Neural cell (in vitro differentiated cells): ENCODE results near the gene SUSD5. TPM values are rescaled to one million over a fixed set of nuclear protein-coding genes. Genes with fewer than 3 reads are reported as not detected.

ENCODE experiments used
- H2AFZ ChIP-seq: fragments of 200-600, 300-800 bp; sonication (generic), shearing (Covaris generic); 2 replicates; pipeline ENCODE4 v1.6.0; 2014; ENCODE audit warnings: low read depth, mild to moderate bottlenecking, antibody characterized with exemption, low read length, moderate library complexity
- H3F3A ChIP-seq: fragments of 200-600 bp; shearing (Covaris generic); 2 replicates; pipeline ENCODE4 v1.6.1; 2016; ENCODE audit warnings: mild to moderate bottlenecking, moderate library complexity, mixed read lengths, antibody characterized with exemption, low read length; ENCODE audit not compliant: insufficient read depth, poor library complexity, severe bottlenecking
- H3K27ac ChIP-seq: fragments of 200-600, 300-800 bp; sonication (generic), shearing (Covaris generic); 2 replicates; pipeline ENCODE4 v1.5.1; 2014; ENCODE audit warnings: mild to moderate bottlenecking, low read length, moderate library complexity
- H3K27me3 ChIP-seq: fragments of 300-800, 200-600 bp; sonication (generic), shearing (Covaris generic); 2 replicates; pipeline ENCODE4 v1.6.0; 2014; ENCODE audit warnings: mild to moderate bottlenecking, low read depth, low read length, moderate library complexity; ENCODE audit not compliant: insufficient read depth
- H3K36me3 ChIP-seq: fragments of 300-800, 200-600 bp; sonication (generic), shearing (Covaris generic); 2 replicates; pipeline ENCODE4 v1.5.1; 2014; ENCODE audit warnings: mild to moderate bottlenecking, antibody characterized with exemption, low read length, moderate library complexity; ENCODE audit not compliant: insufficient read depth
- H3K4me2 ChIP-seq: fragments of 300-800, 200-600 bp; sonication (generic), shearing (Covaris generic); 2 replicates; pipeline ENCODE4 v1.6.0; 2014; ENCODE audit warnings: mild to moderate bottlenecking, low read length
- H3K4me3 ChIP-seq: fragments of 300-800, 200-600 bp; sonication (generic), shearing (Covaris generic); 2 replicates; pipeline ENCODE4 v1.5.1; 2014; ENCODE audit warnings: mild to moderate bottlenecking, low read length, moderate library complexity
- H3K79me2 ChIP-seq: fragments of 200-600 bp; shearing (Covaris generic); replicated peaks from 2 replicates; pipeline ENCODE4 v1.6.0; 2014; ENCODE audit warnings: mild to moderate bottlenecking, low read length, moderate library complexity; ENCODE audit not compliant: insufficient read depth
- H3K9ac ChIP-seq: fragments of 300-800, 200-600 bp; sonication (generic), shearing (Covaris generic); 2 replicates; pipeline ENCODE4 v1.6.1; 2016; ENCODE audit warnings: mild to moderate bottlenecking, low read length, mixed read lengths
- H3K9me2 ChIP-seq: fragments of 200-600 bp; shearing (Covaris generic); 2 replicates; pipeline ENCODE4 v1.6.1; 2016; ENCODE audit warnings: mild to moderate bottlenecking, low read length, mixed read lengths; ENCODE audit not compliant: insufficient read depth
- H3K9me3 ChIP-seq: fragments of 200-600, 300-800 bp; sonication (generic), shearing (Covaris generic); 2 replicates; pipeline ENCODE4 v1.6.1; 2016; ENCODE audit warnings: mild to moderate bottlenecking, mixed run types, low read length, moderate library complexity, mixed read lengths
- H4K20me1 ChIP-seq: fragments of 200-600 bp; shearing (Covaris generic); 2 replicates; pipeline ENCODE4 v1.6.1; 2016; ENCODE audit warnings: mild to moderate bottlenecking, mixed run types; ENCODE audit not compliant: insufficient read depth
- EP300 ChIP-seq: fragments of 450-650 bp; conservative IDR thresholded peaks from 2 replicates; pipeline ENCODE4 v1.6.1; 2014; ENCODE audit warnings: antibody characterized with exemption, mild to moderate bottlenecking, moderate library complexity; ENCODE audit not compliant: poor library complexity, severe bottlenecking
- EZH2 ChIP-seq: fragments of 200-600, 300-800 bp; shearing (Covaris generic), sonication (generic); IDR thresholded peaks from 2 replicates; pipeline ENCODE4 v1.6.1; 2014; ENCODE audit warnings: antibody characterized with exemption, low read length, borderline replicate concordance, mild to moderate bottlenecking; ENCODE audit not compliant: insufficient read depth, poor library complexity, severe bottlenecking
- MXI1 ChIP-seq: fragments of 450-650 bp; conservative IDR thresholded peaks from 2 replicates; pipeline ENCODE4 v1.6.1; 2014; ENCODE audit warnings: antibody characterized with exemption, mild to moderate bottlenecking; ENCODE audit not compliant: poor library complexity, severe bottlenecking
- POLR2AphosphoS5 ChIP-seq: IDR thresholded peaks from 2 replicates; pipeline ENCODE4 v1.6.1; 2012
- RAD21 ChIP-seq: fragments of 450-650 bp; conservative IDR thresholded peaks from 2 replicates; pipeline ENCODE4 v1.6.1; 2014; ENCODE audit warnings: antibody characterized with exemption, mild to moderate bottlenecking, moderate library complexity
- SMC3 ChIP-seq: fragments of 450-650 bp; conservative IDR thresholded peaks from 2 replicates; pipeline ENCODE4 v1.6.1; 2014; ENCODE audit warnings: antibody characterized with exemption, mild to moderate bottlenecking, moderate library complexity; ENCODE audit not compliant: poor library complexity
- TAF1 ChIP-seq: IDR thresholded peaks from 2 replicates; pipeline ENCODE4 v1.6.1; 2012; ENCODE audit warnings: low read depth
- polyA plus RNA-seq: library from polyadenylated mRNA; depleted of rRNA; stranded (reverse); fragments of >200 nt; gene quantifications from 2 replicates; pipeline ENCODE4 v1.2.3, GENCODE V29; 2014
- TF ChIP-seq, protein P1 (sequence below): IDR thresholded peaks from 2 replicates; pipeline ENCODE4 v1.6.1; 2012; ENCODE audit warnings: borderline replicate concordance
- TF ChIP-seq, protein P2 (sequence below): fragments of 450-650 bp; IDR thresholded peaks from 2 replicates; pipeline ENCODE4 v1.5.1; 2014; ENCODE audit warnings: antibody characterized with exemption, mild to moderate bottlenecking, moderate library complexity; ENCODE audit not compliant: poor library complexity, severe bottlenecking

The SUSD5 gene
- polyA plus RNA-seq, 1 donor from 2014 or later = 0.74 TPM

DNA sequence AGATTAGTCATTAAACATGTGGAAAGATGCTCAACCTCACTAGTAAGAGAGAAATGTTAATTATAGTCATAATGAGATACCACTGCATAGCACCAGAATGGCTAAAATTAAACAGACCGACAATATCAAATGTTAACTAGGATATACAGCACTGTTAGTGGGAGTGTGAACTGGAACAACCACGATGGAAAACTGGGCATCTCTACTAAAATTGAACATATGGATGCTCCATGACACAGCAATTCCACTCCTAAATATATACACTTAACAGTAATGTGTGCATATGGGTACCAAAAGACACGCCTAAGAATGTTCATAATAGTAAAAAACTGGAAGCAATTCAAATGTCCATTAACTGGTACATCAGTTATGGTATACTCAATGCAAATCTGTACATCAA is 63.3 kb downstream of the SUSD5 start:
- Histone ChIP-seq H2AFZ (no peak overlapping the region), H3K36me3 (no peaks in the 10 kb centered on the region), H4K20me1 (no peaks in the 10 kb centered on the region), H3K79me2 (no peaks in the 10 kb centered on the region), H3K27me3 (no peaks in the 10 kb centered on the region), H3K9me2 (no peaks in the 10 kb centered on the region), H3K4me2 (no peak overlapping the region), H3F3A (no peaks in the 10 kb centered on the region), H3K9me3 (no peaks in the 10 kb centered on the region), H3K27ac (no peak overlapping the region), H3K4me3 (no peak overlapping the region), H3K9ac (no peak overlapping the region)
- TF ChIP-seq SMC3 (no peak), RAD21 (no peak), EZH2 (no peak), TAF1 (no peak)
- TF ChIP-seq, protein P1, sequence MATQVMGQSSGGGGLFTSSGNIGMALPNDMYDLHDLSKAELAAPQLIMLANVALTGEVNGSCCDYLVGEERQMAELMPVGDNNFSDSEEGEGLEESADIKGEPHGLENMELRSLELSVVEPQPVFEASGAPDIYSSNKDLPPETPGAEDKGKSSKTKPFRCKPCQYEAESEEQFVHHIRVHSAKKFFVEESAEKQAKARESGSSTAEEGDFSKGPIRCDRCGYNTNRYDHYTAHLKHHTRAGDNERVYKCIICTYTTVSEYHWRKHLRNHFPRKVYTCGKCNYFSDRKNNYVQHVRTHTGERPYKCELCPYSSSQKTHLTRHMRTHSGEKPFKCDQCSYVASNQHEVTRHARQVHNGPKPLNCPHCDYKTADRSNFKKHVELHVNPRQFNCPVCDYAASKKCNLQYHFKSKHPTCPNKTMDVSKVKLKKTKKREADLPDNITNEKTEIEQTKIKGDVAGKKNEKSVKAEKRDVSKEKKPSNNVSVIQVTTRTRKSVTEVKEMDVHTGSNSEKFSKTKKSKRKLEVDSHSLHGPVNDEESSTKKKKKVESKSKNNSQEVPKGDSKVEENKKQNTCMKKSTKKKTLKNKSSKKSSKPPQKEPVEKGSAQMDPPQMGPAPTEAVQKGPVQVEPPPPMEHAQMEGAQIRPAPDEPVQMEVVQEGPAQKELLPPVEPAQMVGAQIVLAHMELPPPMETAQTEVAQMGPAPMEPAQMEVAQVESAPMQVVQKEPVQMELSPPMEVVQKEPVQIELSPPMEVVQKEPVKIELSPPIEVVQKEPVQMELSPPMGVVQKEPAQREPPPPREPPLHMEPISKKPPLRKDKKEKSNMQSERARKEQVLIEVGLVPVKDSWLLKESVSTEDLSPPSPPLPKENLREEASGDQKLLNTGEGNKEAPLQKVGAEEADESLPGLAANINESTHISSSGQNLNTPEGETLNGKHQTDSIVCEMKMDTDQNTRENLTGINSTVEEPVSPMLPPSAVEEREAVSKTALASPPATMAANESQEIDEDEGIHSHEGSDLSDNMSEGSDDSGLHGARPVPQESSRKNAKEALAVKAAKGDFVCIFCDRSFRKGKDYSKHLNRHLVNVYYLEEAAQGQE = no peak

DNA sequence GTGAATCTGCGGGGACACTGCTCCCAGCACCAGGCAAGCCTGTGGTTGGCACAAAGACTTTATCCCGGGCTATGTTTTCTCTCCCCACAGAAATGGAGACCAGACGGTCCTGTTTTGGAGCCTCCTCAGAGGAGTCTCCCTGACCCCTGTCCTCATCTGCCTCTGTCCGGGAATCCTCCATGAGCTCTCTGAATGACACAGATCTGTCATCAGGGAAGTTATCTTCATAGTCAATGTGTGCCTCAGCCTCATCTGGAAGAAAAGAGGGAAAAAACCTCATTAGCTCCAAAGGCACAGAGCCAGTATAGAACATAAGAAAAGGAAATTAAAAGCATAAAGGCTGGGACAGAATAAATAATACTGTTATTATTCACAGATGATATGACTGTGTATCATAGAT is 64.8 kb downstream of the SUSD5 start:
- no peak overlapping the region for H3K27ac ChIP-seq
- TF ChIP-seq EP300 = no peak
- TF ChIP-seq, protein P1 = no peak
- no peak for TF ChIP-seq MXI1
- TF ChIP-seq, protein P2, sequence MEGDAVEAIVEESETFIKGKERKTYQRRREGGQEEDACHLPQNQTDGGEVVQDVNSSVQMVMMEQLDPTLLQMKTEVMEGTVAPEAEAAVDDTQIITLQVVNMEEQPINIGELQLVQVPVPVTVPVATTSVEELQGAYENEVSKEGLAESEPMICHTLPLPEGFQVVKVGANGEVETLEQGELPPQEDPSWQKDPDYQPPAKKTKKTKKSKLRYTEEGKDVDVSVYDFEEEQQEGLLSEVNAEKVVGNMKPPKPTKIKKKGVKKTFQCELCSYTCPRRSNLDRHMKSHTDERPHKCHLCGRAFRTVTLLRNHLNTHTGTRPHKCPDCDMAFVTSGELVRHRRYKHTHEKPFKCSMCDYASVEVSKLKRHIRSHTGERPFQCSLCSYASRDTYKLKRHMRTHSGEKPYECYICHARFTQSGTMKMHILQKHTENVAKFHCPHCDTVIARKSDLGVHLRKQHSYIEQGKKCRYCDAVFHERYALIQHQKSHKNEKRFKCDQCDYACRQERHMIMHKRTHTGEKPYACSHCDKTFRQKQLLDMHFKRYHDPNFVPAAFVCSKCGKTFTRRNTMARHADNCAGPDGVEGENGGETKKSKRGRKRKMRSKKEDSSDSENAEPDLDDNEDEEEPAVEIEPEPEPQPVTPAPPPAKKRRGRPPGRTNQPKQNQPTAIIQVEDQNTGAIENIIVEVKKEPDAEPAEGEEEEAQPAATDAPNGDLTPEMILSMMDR = no peak
- TF ChIP-seq EZH2 = no peak
- TF ChIP-seq TAF1 = no peak
- TF ChIP-seq RAD21 = no peak
- TF ChIP-seq POLR2AphosphoS5 = no peak
- no peak for TF ChIP-seq SMC3
- H3K27me3 ChIP-seq = no peaks in the 10 kb centered on the region
- H3K9ac ChIP-seq = no peak overlapping the region
- no peaks in the 10 kb centered on the region for H3K36me3 ChIP-seq
- H2AFZ ChIP-seq = no peak overlapping the region
- H3K4me2 ChIP-seq = no peak overlapping the region
- H3K4me3 ChIP-seq = no peak overlapping the region
- no peaks in the 10 kb centered on the region for H3K9me2 ChIP-seq
- no peaks in the 10 kb centered on the region for H3F3A ChIP-seq
- H3K79me2 ChIP-seq = no peaks in the 10 kb centered on the region
- no peaks in the 10 kb centered on the region for H3K9me3 ChIP-seq
- no peaks in the 10 kb centered on the region for H4K20me1 ChIP-seq
